HG02943 (cell line): ENCODE measurements around the gene FAM180B.

Experiments
- ATAC-seq: cut with Tn5 transposase; IDR thresholded peaks from one replicate; pipeline ENCODE4 v1.9.1; 2021; ENCODE audit warnings: mild to moderate bottlenecking, low read depth, moderate library complexity; ENCODE audit not compliant: unreplicated experiment

FAM180B gene

GRCh38 chr11:47566149-47566698 is 20.3 kb upstream of the FAM180B start:
- no peak for ATAC-seq

GRCh38 chr11:47569646-47570045 is 16.8 kb upstream of the FAM180B start:
- no peak for ATAC-seq

GRCh38 chr11:47570651-47571356 is 15.7 kb upstream of the FAM180B start:
- no peak for ATAC-seq

GRCh38 chr11:47571357-47571729 is 15.1 kb upstream of the FAM180B start:
- ATAC-seq, result no peak

- no peak for ATAC-seq
Observed at GRCh38 chr11:47571895-47572294, 14.6 kb upstream of the FAM180B start.

- ATAC-seq, result no peak
Observed at GRCh38 chr11:47572715-47573255, 13.7 kb upstream of the FAM180B start.

- no peak for ATAC-seq
Observed at GRCh38 chr11:47573321-47573720, 13.2 kb upstream of the FAM180B start.

GRCh38 chr11:47577460-47578041 is 8.9 kb upstream of the FAM180B start:
- no peak for ATAC-seq

GRCh38 chr11:47578524-47579494 is 7.7 kb upstream of the FAM180B start, which contains the start of the genes KBTBD4 and NDUFS3:
Gene KBTBD4 (minus strand): TSS chr11:47578970. CDS start chr11:47578951, 19 bp downstream.
Gene NDUFS3 (plus strand): TSS chr11:47579074. CDS start chr11:47579092, 18 bp downstream.
- peak; percentile 93 for ATAC-seq

GRCh38 chr11:47583844-47584243 is 2.6 kb upstream of the FAM180B start:
- no peak for ATAC-seq

- no peak for ATAC-seq
Observed at GRCh38 chr11:47587039-47587716, 700 bp downstream of the FAM180B start.

- no peak for ATAC-seq
Observed at GRCh38 chr11:47587723-47588326, 1.3 kb downstream of the FAM180B start.

GRCh38 chr11:47589118-47589517 is 2.6 kb downstream of the FAM180B start:
- no peak for ATAC-seq

GRCh38 chr11:47589584-47589976 is 3.1 kb downstream of the FAM180B start:
- ATAC-seq, result no peak

- ATAC-seq, result no peak
Observed at GRCh38 chr11:47589977-47590861, 3.7 kb downstream of the FAM180B start.

- ATAC-seq, result no peak
Observed at GRCh38 chr11:47591764-47592163, 5.3 kb downstream of the FAM180B start.

GRCh38 chr11:47592251-47592650 is 5.8 kb downstream of the FAM180B start:
- no peak for ATAC-seq

- no peak for ATAC-seq
Observed at GRCh38 chr11:47592970-47593369, 6.5 kb downstream of the FAM180B start.
